Right atrium auricular region (tissue), 2 donors: ENCODE data around the gene STXBP2. TPM values are rescaled to one million over a fixed set of nuclear protein-coding genes. Genes with fewer than 3 reads are reported as not detected.

Source experiments
- DNase-seq: peaks from one replicate; pipeline ENCODE4 v3.0.0-alpha.2; 2019; ENCODE audit warnings: low spot score
- H3K27ac ChIP-seq, 2 donors: fragments of 200-600 bp; sonication (generic); 1 replicate in 1 of 2; 2 replicates in 1 of 2; pipeline ENCODE4 v1.5.1; 2016 to 2019
- H3K27me3 ChIP-seq, 2 donors: fragments of 200-600 bp; sonication (generic); one replicate each; pipeline versions ENCODE4 v1.5.1 to v1.6.0; 2017 to 2019
- H3K36me3 ChIP-seq: fragments of 200-600 bp; sonication (generic); one replicate; pipeline ENCODE4 v1.5.1; 2016
- H3K4me1 ChIP-seq, 2 donors: fragments of 200-600 bp; sonication (generic); one replicate each; pipeline versions ENCODE4 v1.5.1 to v1.6.0; 2017 to 2019
- H3K4me3 ChIP-seq, 2 donors: fragments of 200-600 bp; sonication (generic); 1 replicate in 1 of 2; 2 replicates in 1 of 2; pipeline ENCODE4 v1.5.1; 2017 to 2019; ENCODE audit warnings: mild to moderate bottlenecking in 1 of 2, moderate library complexity in 1 of 2
- H3K9me3 ChIP-seq, 2 donors: fragments of 200-600 bp; sonication (generic); one replicate each; pipeline ENCODE4 v1.5.1; 2019
- CTCF ChIP-seq, 2 donors: fragments of 200-600 bp; sonication (generic); IDR thresholded peaks; one replicate each; pipeline ENCODE4 v1.5.1; 2019; ENCODE audit warnings: antibody characterized with exemption in 2 of 2
- total RNA-seq, 2 donors: library from RNA; depleted of rRNA; stranded (reverse); fragments of >200 nt; gene quantifications; one replicate each; pipeline ENCODE4 v1.1.0, GENCODE V29; 2016

The STXBP2 gene
- total RNA-seq, 2 donors from 2014 or later: 6.4 to 14.9 TPM

- Histone ChIP-seq H3K4me3 (no peak overlapping the region), H3K36me3 (peaks cover 67% of the 10 kb centered on the region), H3K9me3 (no peaks in the 10 kb centered on the region), H3K27ac (no peak overlapping the region), H3K27me3 (no peaks in the 10 kb centered on the region), H3K4me1 (peaks cover 0 to 20% of the 10 kb centered on the region in 2 donors)
- no peak for TF ChIP-seq CTCF (IDR thresholded peaks at IDR 0.05)
- no peak for DNase-seq
Observed at GRCh38 chr19:7623725-7624603, 12.9 kb upstream of the STXBP2 start.

- no peaks in the 10 kb centered on the region for H3K9me3 ChIP-seq
- H3K4me1 ChIP-seq: peaks cover 0 to 21% of the 10 kb centered on the region in 2 donors
- no peak overlapping the region for H3K27ac ChIP-seq
- TF ChIP-seq CTCF (IDR thresholded peaks at IDR 0.05): no peak
- H3K4me3 ChIP-seq: no peak overlapping the region
- no peaks in the 10 kb centered on the region for H3K27me3 ChIP-seq
- DNase-seq: no peak
- H3K36me3 ChIP-seq: peaks cover 58% of the 10 kb centered on the region
Observed at GRCh38 chr19:7624810-7625209, 12.1 kb upstream of the STXBP2 start.

GRCh38 chr19:7625763-7626372 is 11.0 kb upstream of the STXBP2 start:
- TF ChIP-seq CTCF (IDR thresholded peaks at IDR 0.05): no peak
- Histone ChIP-seq H3K27me3 (no peaks in the 10 kb centered on the region), H3K36me3 (peaks cover 48% of the 10 kb centered on the region), H3K4me3 (no peak overlapping the region), H3K9me3 (no peaks in the 10 kb centered on the region), H3K4me1 (peaks cover 0 to 31% of the 10 kb centered on the region in 2 donors), H3K27ac (no peak overlapping the region)
- DNase-seq: no peak

GRCh38 chr19:7627166-7627565 is 9.7 kb upstream of the STXBP2 start:
- no peak for DNase-seq
- no peak overlapping the region for H3K4me3 ChIP-seq
- no peak for TF ChIP-seq CTCF (IDR thresholded peaks at IDR 0.05)
- H3K9me3 ChIP-seq: no peaks in the 10 kb centered on the region
- H3K27ac ChIP-seq: no peak overlapping the region
- peaks cover 35% of the 10 kb centered on the region for H3K36me3 ChIP-seq
- H3K4me1 ChIP-seq: peaks cover 0 to 35% of the 10 kb centered on the region in 2 donors
- no peaks in the 10 kb centered on the region for H3K27me3 ChIP-seq

- H3K4me1 ChIP-seq: peaks cover 0 to 35% of the 10 kb centered on the region in 2 donors
- peak overlapping the region; percentile 82 to 96 for H3K4me3 ChIP-seq
- DNase-seq: no peak
- H3K9me3 ChIP-seq: no peaks in the 10 kb centered on the region
- no peak for TF ChIP-seq CTCF (IDR thresholded peaks at IDR 0.05)
- no peaks in the 10 kb centered on the region for H3K27me3 ChIP-seq
- peak overlapping the region; percentile 60 to 85 for H3K27ac ChIP-seq
- peaks cover 19% of the 10 kb centered on the region for H3K36me3 ChIP-seq
Observed at GRCh38 chr19:7628589-7629311, 8.2 kb upstream of the STXBP2 start.
